Natural killer cell treated with Interleukin-12 subunit alpha and Interleukin-12 subunit beta and Interleukin-15 and Interleukin-18, amount 100 ng/mL, for 72 hours (primary cell): Measurements from ENCODE around the gene HIKESHI. TPM values are rescaled to one million over a fixed set of nuclear protein-coding genes. Genes with fewer than 3 reads are reported as not detected.

Experiments used
- ATAC-seq, 2 donors: fragments of 150-1000 bp; cut with Tn5 transposase in 1 of 2; sonication (Bioruptor Pico), chemical (Tn5 transposase) in 1 of 2; 2 replicates each; pipeline ENCODE4 v1.10.0; 2021
- DNase-seq: peaks from one replicate; pipeline ENCODE4 v3.0.0; 2022; ENCODE audit warnings: low spot score
- H3K27ac Mint-ChIP-seq, 2 donors: 1 replicate in 1 of 2; 2 replicates in 1 of 2; pipeline ENCODE4 v1.8.0; 2022; ENCODE audit warnings: mixed read lengths in 2 of 2, mild to moderate bottlenecking in 1 of 2, moderate library complexity in 1 of 2
- H3K27me3 Mint-ChIP-seq, 2 donors: 1 replicate in 1 of 2; 2 replicates in 1 of 2; pipeline ENCODE4 v1.8.0; 2022; ENCODE audit warnings: mixed read lengths in 2 of 2
- H3K36me3 Mint-ChIP-seq: one replicate; pipeline ENCODE4 v1.8.0; 2022; ENCODE audit warnings: mixed read lengths
- H3K4me1 Mint-ChIP-seq, 2 donors: 1 replicate in 1 of 2; 2 replicates in 1 of 2; pipeline ENCODE4 v1.8.0; 2022; ENCODE audit warnings: low read depth in 2 of 2, mixed read lengths in 2 of 2, mild to moderate bottlenecking in 1 of 2
- H3K4me3 Mint-ChIP-seq: one replicate; pipeline ENCODE4 v1.8.0; 2022; ENCODE audit warnings: mixed read lengths
- H3K9me3 Mint-ChIP-seq: 2 replicates; pipeline ENCODE4 v1.8.0; 2022; ENCODE audit warnings: mixed read lengths
- total RNA-seq, 2 donors: library from RNA; stranded (reverse); gene quantifications; one replicate each; pipeline ENCODE4 v1.2.3, GENCODE V29; 2022

HIKESHI gene
- total RNA-seq, 2 donors from 2014 or later = 42.7 to 64.3 TPM

GRCh38 chr11:86372586-86372985, 70.5 kb downstream of the HIKESHI start:
- H3K27ac Mint-ChIP-seq = no peak overlapping the region

GRCh38 chr11:86374069-86374468, 72.0 kb downstream of the HIKESHI start:
- no peak for ATAC-seq
- Mint-ChIP-seq H3K27me3 (peaks cover 7 to 14% of the 10 kb centered on the region in 2 donors), H3K9me3 (peaks cover 4% of the 10 kb centered on the region), H3K36me3 (no peaks in the 10 kb centered on the region), H3K4me3 (no peak overlapping the region), H3K4me1 (peaks cover 0 to 18% of the 10 kb centered on the region in 2 donors), H3K27ac (no peak overlapping the region)
- DNase-seq = no peak

More at GRCh38 chr11:86372586-86372985, 70.5 kb downstream of the HIKESHI start:
- peaks cover 0 to 18% of the 10 kb centered on the region in 2 donors for H3K4me1 Mint-ChIP-seq
- DNase-seq (no peak), ATAC-seq (no peak)
- H3K4me3 Mint-ChIP-seq = no peak overlapping the region
- peaks cover 4% of the 10 kb centered on the region for H3K9me3 Mint-ChIP-seq
- H3K27me3 Mint-ChIP-seq = peaks cover 7 to 10% of the 10 kb centered on the region in 2 donors
- no peaks in the 10 kb centered on the region for H3K36me3 Mint-ChIP-seq

GRCh38 chr11:86374586-86374985, 72.5 kb downstream of the HIKESHI start, which contains the start of gene CCDC81:
CCDC81 (plus strand) TSS chr11:86374887; CDS start chr11:86375164, 277 bp downstream.
- Mint-ChIP-seq H3K27me3 (peaks cover 7 to 14% of the 10 kb centered on the region in 2 donors), H3K4me3 (no peak within 1 kb of the TSS), H3K36me3 (no peaks in the 10 kb centered on the region), H3K4me1 (peaks cover 0 to 18% of the 10 kb centered on the region in 2 donors), H3K27ac (no peak within 1 kb of the TSS), H3K9me3 (peaks cover 4% of the 10 kb centered on the region)
- no peak for ATAC-seq
- no peak for DNase-seq

GRCh38 chr11:86377972-86378371, 75.9 kb downstream of the HIKESHI start:
- H3K4me3 Mint-ChIP-seq = no peak overlapping the region
- DNase-seq (no peak), ATAC-seq (no peak)
- H3K9me3 Mint-ChIP-seq = no peaks in the 10 kb centered on the region
- no peak overlapping the region for H3K27ac Mint-ChIP-seq
- H3K36me3 Mint-ChIP-seq = no peaks in the 10 kb centered on the region
- H3K4me1 Mint-ChIP-seq = peaks cover 0 to 4% of the 10 kb centered on the region in 2 donors
- H3K27me3 Mint-ChIP-seq = peaks cover 7 to 14% of the 10 kb centered on the region in 2 donors

GRCh38 chr11:86380295-86381059, 78.4 kb downstream of the HIKESHI start:
- Mint-ChIP-seq H3K36me3 (no peaks in the 10 kb centered on the region), H3K27ac (no peak overlapping the region), H3K9me3 (no peaks in the 10 kb centered on the region), H3K4me1 (no peaks in the 10 kb centered on the region), H3K4me3 (no peak overlapping the region), H3K27me3 (peaks cover 0 to 4% of the 10 kb centered on the region in 2 donors)
- DNase-seq = no peak
- ATAC-seq = no peak

- no peak overlapping the region for H3K4me3 Mint-ChIP-seq
- DNase-seq (no peak), ATAC-seq (no peak)
- H3K9me3 Mint-ChIP-seq = no peaks in the 10 kb centered on the region
- no peaks in the 10 kb centered on the region for H3K36me3 Mint-ChIP-seq
- H3K27ac Mint-ChIP-seq = no peak overlapping the region
- peaks cover 0 to 3% of the 10 kb centered on the region in 2 donors for H3K27me3 Mint-ChIP-seq
- H3K4me1 Mint-ChIP-seq = no peaks in the 10 kb centered on the region
These were observed 81.3 kb downstream of the HIKESHI start for GRCh38 chr11:86383041-86383955.

- Mint-ChIP-seq H3K27me3 (peaks cover 0 to 5% of the 10 kb centered on the region in 2 donors), H3K27ac (no peak overlapping the region), H3K36me3 (no peaks in the 10 kb centered on the region), H3K9me3 (no peaks in the 10 kb centered on the region), H3K4me3 (no peak overlapping the region), H3K4me1 (no peaks in the 10 kb centered on the region)
- ATAC-seq = no peak
- no peak for DNase-seq
These were observed 84.2 kb downstream of the HIKESHI start for GRCh38 chr11:86386283-86386682.

- DNase-seq (no peak), ATAC-seq (no peak)
- Mint-ChIP-seq H3K4me3 (no peak overlapping the region), H3K36me3 (no peaks in the 10 kb centered on the region), H3K4me1 (no peaks in the 10 kb centered on the region), H3K9me3 (no peaks in the 10 kb centered on the region), H3K27me3 (peaks cover 0 to 5% of the 10 kb centered on the region in 2 donors), H3K27ac (no peak overlapping the region)
These were observed 84.7 kb downstream of the HIKESHI start for GRCh38 chr11:86386746-86387145.

GRCh38 chr11:86388198-86388597, 86.2 kb downstream of the HIKESHI start:
- DNase-seq = no peak
- Mint-ChIP-seq H3K4me1 (no peaks in the 10 kb centered on the region), H3K4me3 (no peak overlapping the region), H3K9me3 (no peaks in the 10 kb centered on the region), H3K27me3 (peaks cover 0 to 5% of the 10 kb centered on the region in 2 donors), H3K36me3 (no peaks in the 10 kb centered on the region), H3K27ac (peak overlapping the region in 1 of 2 donors; percentile 30)
- no peak for ATAC-seq

- Mint-ChIP-seq H3K9me3 (no peaks in the 10 kb centered on the region), H3K27ac (no peak overlapping the region), H3K36me3 (no peaks in the 10 kb centered on the region), H3K27me3 (peaks cover 0 to 5% of the 10 kb centered on the region in 2 donors), H3K4me3 (no peak overlapping the region), H3K4me1 (no peaks in the 10 kb centered on the region)
- ATAC-seq (no peak), DNase-seq (no peak)
These were observed 88.4 kb downstream of the HIKESHI start for GRCh38 chr11:86390487-86390886.

- ATAC-seq (no peak), DNase-seq (no peak)
- H3K36me3 Mint-ChIP-seq = no peaks in the 10 kb centered on the region
- no peak overlapping the region for H3K4me3 Mint-ChIP-seq
- no peak overlapping the region for H3K27ac Mint-ChIP-seq
- peaks cover 0 to 3% of the 10 kb centered on the region in 2 donors for H3K4me1 Mint-ChIP-seq
- no peaks in the 10 kb centered on the region for H3K9me3 Mint-ChIP-seq
- H3K27me3 Mint-ChIP-seq = no peaks in the 10 kb centered on the region
These were observed 93.1 kb downstream of the HIKESHI start for GRCh38 chr11:86395061-86395551.
